Midbrain (tissue), 1 donor: ENCODE measurements around the gene NOS1AP.
A peak's percentile ranks its signal among the peaks of the same experiment; 100 is the strongest.

Experiments
- DNase-seq: peaks from one replicate; lab custom pipeline; 2025; lab: John Stamatoyannopoulos, UW

NOS1AP gene

DNA sequence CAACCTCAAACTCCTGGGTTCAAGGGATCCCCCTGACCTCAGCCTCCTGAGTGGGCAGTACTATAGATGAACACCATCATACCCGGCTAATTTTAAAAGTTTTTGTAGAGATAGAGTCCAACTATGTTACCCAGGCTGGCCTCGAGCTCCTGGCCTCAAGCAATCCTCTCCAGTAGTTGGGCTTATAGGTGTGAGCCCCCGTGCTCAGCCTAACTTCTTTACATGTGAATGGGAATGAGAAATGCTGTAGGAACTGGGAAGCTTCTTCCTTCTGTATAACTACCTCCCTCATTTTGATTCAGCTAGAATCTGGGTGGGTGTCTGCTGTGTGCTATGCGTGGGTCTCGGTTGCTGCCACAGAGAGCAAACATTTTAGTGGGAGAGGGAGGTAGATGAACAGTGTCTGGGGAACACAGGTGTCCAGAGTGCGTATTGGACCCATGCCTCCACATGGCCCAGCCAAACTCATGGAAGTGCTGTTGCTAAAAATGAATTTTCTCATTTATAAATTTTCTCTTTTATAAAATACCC lies 150.6 kb downstream of the NOS1AP start:
- DNase-seq: no peak

DNA sequence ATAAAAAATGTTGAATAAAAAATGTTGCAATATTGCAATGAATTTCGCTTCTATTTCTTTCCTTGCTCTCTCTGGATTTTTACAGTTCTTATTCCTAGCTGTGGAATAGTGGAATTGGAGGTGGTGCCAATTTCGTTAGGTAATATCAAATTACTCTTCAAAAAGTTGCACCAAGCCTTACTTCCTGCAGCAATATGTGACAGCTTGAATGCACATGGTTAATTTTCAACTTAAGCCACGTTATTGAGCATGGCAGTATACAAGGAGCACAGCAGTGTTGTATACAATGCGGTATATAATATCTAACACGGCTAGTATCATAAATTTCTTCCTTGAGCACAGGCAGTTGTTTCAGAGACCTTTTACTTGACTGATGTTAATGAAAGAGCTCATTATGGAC lies 152.5 kb downstream of the NOS1AP start:
- no peak for DNase-seq

DNA sequence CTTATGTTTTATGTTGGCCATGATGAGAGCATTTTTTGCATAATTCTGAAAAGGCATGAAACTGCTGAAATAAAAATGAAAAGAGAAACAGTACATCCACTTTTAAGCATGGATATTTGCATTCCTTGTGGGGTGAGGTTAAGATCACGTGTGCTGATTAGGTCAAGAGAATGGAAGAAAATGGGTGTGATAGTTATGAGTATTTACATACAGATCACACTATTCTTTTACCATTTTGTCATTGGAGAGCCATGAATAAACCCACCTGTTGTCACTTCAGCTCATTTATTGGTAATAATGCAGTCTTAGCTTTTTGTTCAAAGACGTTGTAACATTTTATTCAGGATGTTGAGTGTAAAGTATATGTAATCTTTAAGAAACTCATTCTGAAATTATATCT lies 153.2 kb downstream of the NOS1AP start:
- DNase-seq: no peak

DNA sequence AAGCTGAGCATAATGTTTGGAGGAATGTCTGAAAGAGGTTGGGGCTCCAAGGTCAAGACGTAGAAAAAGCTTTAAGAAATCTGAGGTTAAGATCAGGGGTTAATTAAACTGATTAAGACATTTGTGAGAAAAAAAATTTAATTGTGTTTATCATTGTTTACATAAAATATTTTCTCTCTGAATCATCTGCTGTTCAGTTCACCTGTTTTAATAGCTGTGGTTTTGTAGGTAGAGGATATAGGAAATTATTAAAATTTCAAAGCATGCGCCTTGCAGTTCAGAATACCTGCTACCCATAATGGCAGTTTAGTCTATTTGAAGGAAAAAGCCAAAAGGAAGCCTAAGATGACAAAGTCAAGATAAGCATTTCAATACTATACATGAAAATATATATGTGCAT lies 154.0 kb downstream of the NOS1AP start:
- no peak for DNase-seq

DNA sequence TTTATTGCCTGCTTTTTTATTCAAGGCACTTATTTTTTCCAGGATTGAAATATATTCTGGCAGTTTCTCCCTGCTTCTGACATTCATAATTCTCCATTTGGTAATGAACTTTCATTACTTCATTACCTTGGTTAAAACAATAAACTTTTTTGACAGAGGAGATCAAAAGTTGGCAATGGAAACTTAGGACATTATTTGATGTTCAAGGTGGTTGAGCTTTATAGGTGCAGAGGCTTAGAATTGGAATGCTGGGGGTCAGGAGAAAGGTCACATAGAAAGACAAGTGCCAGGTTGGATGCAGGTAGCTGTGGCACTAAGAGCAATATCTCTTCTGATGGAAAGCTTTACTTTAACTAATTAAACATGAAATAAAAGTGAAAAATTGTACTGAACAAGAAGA lies 154.8 kb downstream of the NOS1AP start:
- DNase-seq: no peak

GRCh38 chr1:162228586-162228985 lies 159.1 kb downstream of the NOS1AP start:
- DNase-seq: no peak

DNA sequence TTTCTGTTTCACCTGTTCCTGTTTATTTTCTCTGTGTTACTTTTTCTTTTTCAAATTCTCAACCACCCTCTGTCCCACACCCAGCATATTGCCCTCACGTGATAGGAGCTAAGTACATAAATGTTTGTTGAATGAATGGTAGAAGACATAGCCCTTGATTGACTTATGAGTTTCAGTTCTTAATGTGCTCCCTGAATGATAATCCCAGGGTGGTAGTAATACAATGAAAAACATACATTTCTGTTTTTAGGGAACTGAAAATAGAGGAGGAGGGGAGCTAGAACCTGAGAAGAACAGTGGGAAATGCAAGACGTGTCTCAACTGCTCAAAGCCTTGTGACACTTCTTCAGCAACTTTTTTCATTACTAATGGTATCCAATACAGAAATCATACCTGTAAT lies 160.1 kb downstream of the NOS1AP start:
- no peak for DNase-seq

- peak; percentile 61 for DNase-seq
These were observed 160.6 kb downstream of the NOS1AP start for GRCh38 chr1:162230096-162230495.

GRCh38 chr1:162230517-162230916 lies 161.0 kb downstream of the NOS1AP start:
- no peak for DNase-seq

- DNase-seq: no peak
These were observed 162.7 kb downstream of the NOS1AP start for GRCh38 chr1:162232034-162232711.

- no peak for DNase-seq
These were observed 163.6 kb downstream of the NOS1AP start for GRCh38 chr1:162233066-162233465.

DNA sequence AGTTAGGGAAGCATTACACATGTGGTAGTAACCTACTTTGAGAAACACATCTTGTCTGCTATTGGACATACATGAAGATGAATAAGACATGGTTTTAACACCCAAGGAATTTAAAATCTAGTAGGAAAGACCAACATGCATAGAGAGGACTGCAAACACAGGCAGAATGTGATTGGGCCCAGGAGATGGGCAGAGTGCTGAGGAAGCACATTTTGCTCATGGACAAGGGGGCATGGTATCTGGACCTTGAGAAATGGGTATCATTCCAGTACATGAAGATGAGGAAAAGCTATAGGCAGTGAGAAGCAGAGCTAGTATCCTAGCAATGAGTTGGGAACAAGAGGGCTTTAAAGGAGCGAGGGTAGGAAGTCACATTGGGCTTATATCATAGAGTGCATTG lies 164.4 kb downstream of the NOS1AP start:
- no peak for DNase-seq

- DNase-seq: no peak
These were observed 165.1 kb downstream of the NOS1AP start for GRCh38 chr1:162234571-162234970.

DNA sequence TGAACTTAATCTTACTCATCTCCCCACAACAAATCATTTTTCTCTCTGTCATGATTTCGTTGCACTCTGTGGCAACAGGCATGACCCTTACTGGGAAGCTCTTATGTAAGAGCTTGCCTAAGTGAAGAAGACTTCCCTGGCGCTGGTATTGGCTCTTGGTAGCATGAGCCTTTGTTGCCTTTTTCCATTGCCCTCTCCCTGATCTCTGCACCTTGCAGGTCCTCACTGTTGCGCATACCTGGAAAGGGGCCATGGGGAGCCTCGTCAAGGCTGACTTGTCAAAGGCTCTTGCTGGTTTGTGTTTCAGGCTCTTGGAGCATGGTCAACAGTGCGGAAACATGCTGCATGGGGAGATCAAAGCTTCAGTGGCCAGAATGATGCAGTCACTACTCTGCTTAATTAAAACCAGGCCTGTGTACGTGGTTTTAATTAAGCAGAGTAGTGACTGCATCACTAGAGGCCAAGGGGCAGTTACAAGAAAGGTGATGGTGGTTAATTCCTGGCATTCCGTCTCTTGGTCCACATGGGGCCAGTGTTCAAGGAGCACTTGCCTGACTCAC lies 165.8 kb downstream of the NOS1AP start:
- no peak for DNase-seq

GRCh38 chr1:162236201-162236600 lies 166.7 kb downstream of the NOS1AP start:
- no peak for DNase-seq

DNA sequence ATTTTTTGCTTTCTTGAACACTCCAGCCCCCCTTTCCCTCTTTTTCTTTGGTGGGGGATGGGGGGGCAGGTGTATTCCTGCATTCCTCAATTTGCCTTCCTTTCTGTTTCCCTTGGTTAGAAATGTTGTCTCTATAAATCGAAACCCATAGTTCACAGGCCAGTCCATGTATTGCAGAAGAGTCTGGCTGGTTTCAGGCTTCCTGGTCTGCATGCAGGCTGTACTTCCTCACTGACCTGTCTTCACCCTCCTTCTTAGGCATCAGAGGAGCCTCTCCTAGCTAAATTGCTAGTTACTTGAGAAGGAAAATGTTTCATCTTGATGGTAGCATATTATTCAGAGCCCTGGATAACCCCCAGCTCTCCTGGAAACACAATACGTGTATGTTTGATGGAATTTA lies 167.1 kb downstream of the NOS1AP start:
- no peak for DNase-seq

DNA sequence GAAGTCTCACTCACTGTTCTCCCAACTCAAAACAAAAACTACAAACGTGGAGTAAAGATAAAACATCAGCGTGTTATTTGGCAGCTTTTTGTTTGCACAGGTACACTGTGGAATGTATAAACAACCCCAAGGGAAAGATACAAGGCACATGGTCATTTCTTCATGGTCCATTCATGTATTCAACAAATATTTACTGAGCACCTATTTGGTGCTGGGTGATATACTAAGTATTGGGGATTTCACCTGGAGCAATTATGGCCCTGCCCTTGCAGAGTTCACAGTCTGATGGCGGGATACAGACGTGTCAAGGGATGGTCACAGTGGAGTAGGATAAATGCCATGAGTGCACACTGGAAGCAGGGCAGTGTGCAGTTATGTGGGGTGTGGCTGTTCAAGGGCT lies 171.1 kb downstream of the NOS1AP start:
- no peak for DNase-seq

- DNase-seq: no peak
These were observed 173.3 kb downstream of the NOS1AP start for GRCh38 chr1:162242804-162243203.

DNA sequence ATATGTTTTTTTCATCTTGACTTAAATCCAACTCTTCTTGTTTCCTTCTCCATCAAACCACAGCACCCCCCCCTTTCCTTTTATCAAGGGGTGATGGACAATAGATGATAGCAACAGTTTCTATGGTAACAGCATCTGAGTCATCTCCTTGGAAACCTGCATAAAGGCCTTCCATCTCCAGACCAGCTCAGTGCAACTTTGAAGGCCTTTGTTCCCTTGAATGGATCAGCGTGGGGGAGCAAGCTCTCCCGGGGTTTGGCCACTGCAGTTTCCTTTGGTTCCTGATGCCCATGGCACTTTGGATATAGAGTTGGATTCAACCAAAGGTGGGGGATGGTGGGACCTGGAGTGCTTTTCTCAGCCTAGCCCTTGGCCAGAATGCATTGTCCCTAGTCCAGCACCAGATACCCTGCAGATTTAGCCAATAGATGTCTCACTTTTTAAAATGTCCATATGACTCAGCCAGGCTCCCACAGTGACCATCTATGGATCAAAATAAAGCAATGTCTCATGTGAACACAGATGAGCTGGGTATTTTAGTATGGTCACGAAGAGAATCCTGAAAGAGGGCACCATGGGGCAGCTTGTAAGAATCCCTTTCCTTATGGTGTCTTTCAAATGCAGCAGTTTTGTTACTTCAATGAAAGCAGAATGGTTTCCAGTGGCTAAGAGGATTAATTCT lies 179.5 kb downstream of the NOS1AP start:
- DNase-seq: peak; percentile 57

GRCh38 chr1:162250004-162250730 lies 180.7 kb downstream of the NOS1AP start:
- DNase-seq: no peak

DNA sequence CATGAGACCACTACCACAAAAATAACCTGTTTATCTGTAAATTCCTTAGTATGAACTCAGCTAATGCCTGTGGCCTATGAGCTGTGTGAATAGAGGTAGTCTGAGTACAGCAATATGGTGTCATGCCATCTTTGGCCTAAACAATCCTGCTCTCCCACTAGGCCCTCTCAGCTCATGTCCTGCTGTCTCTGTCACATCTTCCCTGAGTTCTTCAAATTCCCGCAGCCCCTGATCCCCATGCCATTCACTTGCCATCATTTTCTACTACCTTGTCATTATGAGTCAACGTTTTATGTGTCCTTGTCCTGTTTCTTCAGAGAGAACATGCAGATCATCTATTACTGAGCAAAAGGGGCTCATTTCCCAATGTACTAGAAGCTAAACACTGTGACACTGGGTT lies 181.6 kb downstream of the NOS1AP start:
- no peak for DNase-seq

DNA sequence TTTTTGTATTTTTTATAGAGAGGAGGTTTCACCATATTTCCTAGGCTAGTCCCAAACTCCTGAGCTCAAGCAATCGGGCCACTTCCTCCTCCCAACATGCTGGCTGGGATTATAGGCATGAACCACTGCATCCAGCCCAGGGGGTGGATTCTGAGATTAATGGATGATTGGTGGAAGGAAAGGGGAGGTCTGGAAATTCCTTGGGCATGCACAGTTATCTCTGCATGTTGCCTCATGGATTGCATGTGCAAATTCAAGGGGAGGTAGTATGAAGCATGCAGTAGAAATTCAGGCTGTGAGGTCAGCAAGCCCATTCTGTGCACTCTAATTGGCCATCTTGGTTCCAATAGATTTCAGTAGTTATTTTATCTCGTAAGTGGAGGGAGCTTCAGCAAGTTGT lies 182.7 kb downstream of the NOS1AP start:
- no peak for DNase-seq

DNA sequence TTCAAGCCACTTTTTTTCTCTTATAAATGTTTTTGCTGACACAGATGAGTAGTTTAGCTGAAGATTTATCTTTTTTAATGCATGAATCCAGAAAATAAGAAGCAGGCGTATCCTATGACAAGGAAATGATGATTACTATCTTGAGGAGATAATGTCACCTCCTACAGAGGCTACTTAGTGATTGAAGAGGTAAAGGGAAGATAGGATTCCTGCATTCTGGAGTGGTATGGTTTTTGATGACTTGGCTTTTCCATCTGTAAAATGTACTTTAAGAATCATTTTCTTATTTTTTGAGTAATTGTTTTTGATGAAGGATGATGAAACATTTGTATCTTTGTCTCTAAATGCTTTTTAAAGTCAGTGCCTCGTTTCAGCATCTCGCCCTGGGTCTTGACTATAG lies 184.3 kb downstream of the NOS1AP start:
- no peak for DNase-seq
